ENCODE results near the gene MIPEP. TPM values are rescaled to one million over a fixed set of nuclear protein-coding genes. Genes with fewer than 3 reads are reported as not detected.
"Not testable (repeated sequence)": the region's sequence is repeated elsewhere in the genome, so short reads cannot be mapped to it uniquely, and the experiment has no call there.

The MIPEP gene
- total RNA-seq (2014; rRNA removed; shearing (Covaris generic)): 27.2 and 37.4 TPM in 2 replicates

DNA sequence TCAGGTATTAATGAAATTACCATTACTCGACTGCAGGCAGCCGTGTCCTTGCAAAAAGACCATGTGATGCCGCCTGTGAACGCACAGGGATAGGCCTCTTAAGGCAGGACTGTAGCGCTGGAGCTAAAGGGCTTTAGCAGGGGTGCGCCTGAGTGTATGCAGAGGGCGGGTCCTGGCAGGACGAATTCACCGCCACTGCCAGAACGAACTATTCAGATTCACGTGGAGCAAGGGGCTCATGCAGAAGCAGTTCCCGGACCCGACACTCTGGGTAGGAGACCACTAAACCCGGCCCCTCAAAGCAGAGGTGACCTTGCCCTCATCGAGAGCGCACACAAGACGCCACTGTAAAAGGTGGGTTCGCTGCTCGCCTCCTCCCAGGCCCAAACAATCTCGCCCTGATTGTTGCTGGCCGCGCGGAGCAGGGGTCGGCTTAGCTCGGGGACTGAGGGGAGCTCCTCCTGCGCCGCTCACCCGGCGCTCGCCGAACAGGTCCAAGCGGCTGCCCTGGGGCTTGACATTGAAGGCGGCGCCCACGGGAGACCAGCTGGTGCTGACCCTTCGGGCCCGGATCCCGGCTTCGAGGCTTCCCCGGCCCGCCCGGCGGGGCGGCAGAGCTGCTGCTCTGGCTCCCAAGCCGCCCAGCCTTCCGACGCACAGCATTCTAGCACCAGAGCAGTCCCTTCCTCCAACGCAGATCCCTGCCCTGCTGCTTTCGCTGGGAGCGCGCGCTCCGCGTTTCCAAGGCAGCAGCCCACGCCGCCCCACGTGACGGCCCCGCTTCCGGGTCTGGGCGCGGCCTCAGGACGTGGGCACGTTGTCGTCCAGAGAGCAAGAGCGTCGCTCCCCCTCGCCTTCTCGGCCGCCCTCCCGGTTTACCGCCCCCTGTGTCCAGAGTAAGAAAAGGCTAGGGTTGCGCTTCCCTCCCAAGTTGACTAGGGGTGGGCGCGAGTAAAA, at the start of gene MIPEP:
TSS of gene MIPEP (minus strand) at position 743 of the 957 bp plus-strand sequence. CDS start at position 663, 80 bp downstream.
- in situ Hi-C loops (cut with HindIII; ENCODE audit: low sequenced_read_pairs): no loop called here
- DNase-seq (ENCODE audit: low spot score): peak; percentile 94

DNA sequence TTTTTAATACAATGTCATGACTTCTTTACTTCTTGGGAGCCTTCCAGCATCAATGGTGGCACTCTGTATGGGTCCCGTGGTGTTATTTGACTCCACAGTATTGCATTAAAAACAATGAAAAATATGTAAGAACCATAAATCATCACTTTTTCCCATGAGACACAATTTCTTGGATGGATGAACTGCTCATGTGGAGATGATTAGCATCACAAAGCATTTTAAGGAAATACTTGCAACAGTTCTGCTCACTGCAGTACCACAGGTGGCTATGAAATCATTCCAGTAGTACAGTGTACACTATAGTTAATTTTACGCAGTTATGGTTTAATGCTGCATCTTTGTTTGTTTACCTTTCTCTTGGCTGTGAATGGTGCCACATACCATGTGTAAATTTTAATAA, 45.3 kb upstream of the MIPEP start:
- no peak for DNase-seq (ENCODE audit: low spot score)

DNA sequence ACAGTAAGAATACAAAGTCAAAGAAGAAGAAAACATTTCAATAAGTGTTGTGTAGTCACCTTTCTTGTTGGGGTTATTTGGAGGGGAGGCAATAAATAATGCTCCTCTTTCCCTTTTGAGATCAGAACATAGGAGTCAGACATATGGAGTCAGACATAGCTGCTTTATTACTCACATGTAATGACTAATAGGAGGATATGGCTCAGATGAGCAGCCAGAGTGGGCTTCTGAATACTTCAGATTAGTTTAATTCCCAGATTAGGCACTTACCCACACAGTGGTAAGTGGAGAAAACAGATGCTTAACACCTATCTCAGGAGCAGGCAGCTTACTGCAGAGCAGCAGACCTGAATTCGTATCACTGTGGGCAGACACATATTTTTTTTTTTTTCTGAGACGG, 39.8 kb upstream of the MIPEP start:
- DNase-seq (ENCODE audit: low spot score): no peak
- in situ Hi-C loops (cut with HindIII; ENCODE audit: low sequenced_read_pairs): no loop called here

More for the DNA sequence above, 45.3 kb upstream of the MIPEP start:
- in situ Hi-C loops (cut with HindIII; ENCODE audit: low sequenced_read_pairs): no loop called here

DNA sequence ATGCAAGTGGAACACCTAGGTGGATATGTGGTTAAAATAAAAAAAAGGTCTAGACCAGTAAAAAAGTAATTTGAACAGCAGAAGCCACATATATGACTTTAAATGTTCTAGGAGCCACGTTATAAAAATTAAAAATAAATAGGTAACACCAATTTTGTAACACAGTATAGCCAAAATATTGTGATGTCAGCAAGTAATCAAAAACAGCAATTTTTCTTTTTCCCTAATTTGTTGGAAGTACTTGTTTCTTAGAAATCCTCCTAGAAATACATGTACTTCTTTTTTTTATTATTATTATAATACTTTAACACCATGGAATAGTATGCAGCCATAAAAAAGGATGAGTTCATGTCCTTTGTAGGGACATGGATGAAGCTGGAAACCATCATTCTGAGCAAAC, 33.8 kb upstream of the MIPEP start:
- in situ Hi-C loops (cut with HindIII; ENCODE audit: low sequenced_read_pairs): no loop called here
- DNase-seq (ENCODE audit: low spot score): no peak

DNA sequence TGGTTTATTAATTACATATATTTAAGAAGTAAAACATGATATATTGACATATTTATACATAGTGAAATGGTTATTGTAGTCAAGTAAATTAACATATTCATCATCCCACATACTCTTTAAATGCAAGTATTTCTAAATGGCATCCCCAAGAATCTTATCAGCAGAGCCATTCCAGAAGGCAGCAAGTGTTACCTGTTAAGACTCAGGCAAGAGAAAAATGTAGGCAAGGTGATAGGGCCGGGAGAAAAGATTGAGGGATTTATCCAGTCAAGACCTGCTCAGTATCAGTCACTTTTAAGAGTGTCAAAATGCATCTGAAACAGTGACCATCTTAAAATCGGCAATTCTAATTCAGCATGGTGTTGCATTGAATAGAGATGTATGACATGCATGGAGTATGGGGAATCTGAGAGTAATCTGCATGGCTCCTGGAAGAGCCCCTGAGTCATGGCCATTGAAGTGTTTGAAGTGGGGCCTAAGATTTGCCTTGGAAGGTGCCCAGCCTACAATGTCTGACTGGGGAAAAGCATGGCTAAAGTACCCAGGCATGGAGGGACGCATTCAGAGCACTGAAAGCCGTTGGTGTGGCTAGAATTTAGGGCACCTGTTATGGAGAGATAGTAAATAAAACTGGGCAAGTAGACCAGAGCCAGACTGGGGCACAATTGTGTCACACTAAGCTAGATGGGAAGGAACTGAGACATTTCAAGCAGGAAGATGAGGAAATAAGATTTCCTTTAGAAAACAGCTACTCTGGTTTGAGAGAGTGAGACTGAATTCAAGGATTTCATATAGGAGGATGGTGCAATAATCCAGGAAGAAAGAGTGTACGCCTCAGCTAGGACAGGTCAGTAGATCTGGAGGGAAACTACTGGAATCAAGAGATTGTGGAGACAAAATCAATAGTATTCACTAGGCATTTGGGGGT, 33.1 kb upstream of the MIPEP start:
- in situ Hi-C loops (cut with HindIII; ENCODE audit: low sequenced_read_pairs): no loop called here
- no peak for DNase-seq (ENCODE audit: low spot score)

DNA sequence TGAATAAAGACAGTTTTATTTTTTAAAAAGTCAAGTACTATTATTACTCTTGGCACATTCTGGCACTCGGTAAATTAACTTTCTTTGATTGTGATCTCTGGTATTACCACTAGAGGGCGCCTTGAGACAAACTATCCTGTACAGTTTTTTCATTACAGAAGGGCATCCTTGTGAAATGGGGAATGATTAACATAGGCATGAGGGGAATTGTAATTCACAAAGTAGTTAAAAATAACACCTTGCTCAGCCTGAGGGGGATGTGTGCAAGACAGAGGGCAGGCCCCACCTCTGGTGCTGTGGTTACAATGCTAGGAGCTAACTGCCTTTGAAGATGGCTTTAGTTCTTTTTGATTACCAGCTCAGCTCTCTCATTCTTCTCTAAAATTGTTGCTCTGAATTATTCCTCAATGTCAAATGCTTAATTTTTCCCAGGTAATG, 32.3 kb upstream of the MIPEP start:
- in situ Hi-C loops (cut with HindIII; ENCODE audit: low sequenced_read_pairs): no loop called here
- DNase-seq (ENCODE audit: low spot score): peak; percentile 32

- no peak for DNase-seq (ENCODE audit: low spot score)
- in situ Hi-C loops (cut with HindIII; ENCODE audit: low sequenced_read_pairs): no loop called here
These were observed 29.8 kb upstream of the MIPEP start for GRCh38 chr13:23919006-23919405.

DNA sequence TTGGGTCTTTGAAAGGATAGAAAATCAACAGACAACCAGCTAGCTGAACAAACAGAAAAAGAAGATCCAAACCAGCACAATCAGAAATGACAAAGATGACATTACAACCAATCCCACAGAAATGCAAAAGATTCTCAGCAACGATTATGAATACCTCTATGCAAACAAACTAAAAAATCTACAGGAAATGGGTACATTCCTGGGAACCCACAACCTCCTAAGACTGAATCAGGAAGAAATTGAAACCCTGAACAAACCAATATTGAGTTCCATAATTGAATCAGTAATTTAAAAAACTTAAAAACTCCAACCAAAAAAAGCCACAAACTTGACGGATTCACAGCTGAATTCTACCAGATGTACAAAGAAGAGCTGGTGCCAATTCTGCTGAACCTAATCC, 29.0 kb upstream of the MIPEP start:
- in situ Hi-C loops (cut with HindIII; ENCODE audit: low sequenced_read_pairs): no loop called here
- no peak for DNase-seq (ENCODE audit: low spot score)

DNA sequence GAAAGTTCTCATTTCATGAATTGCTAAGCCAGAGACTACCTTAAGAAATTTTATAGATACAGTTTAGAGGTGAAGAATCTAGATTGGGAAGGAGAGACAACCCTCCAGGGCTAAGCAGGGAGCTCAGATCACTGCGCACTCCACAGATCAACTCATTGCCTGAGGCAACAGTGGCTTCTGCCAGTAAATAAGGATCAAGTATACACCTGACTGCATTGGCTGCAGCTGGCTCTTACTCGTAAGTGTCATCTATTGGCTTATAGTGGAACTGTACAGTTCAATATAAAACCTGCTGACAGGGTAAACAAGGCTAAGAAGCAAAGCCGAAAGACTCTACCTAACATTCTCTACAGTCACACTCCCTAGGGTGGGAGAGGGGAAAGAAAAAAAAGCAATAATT, 26.1 kb upstream of the MIPEP start:
- no peak for DNase-seq (ENCODE audit: low spot score)
- in situ Hi-C loops (cut with HindIII; ENCODE audit: low sequenced_read_pairs): no loop called here

GRCh38 chr13:23912469-23912868, 23.3 kb upstream of the MIPEP start:
- in situ Hi-C loops (cut with HindIII; ENCODE audit: low sequenced_read_pairs): no loop called here

DNA sequence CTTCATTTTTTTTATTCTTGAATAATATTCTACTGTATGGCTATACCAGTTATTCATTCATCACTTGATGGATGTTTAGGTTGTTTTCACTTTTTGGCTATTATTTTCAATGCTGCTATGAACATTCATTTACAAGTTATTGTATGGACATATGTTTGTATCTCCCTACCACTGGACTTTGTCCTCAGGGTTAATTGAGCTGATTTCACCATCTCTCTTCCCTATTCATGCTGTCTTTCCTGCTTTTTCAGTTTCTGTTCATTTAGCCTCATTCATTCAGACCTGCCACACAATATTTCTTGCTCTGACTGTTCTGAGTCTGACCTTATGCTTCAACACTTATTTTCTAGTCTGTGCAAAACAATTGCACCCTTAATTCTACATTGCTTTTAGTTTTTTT, 20.4 kb upstream of the MIPEP start:
- no peak for DNase-seq (ENCODE audit: low spot score)
- in situ Hi-C loops (cut with HindIII; ENCODE audit: low sequenced_read_pairs): no loop called here

More at GRCh38 chr13:23912469-23912868, 23.3 kb upstream of the MIPEP start:
- no peak for DNase-seq (ENCODE audit: low spot score)

GRCh38 chr13:23905766-23906165, 16.6 kb upstream of the MIPEP start:
- no peak for DNase-seq (ENCODE audit: low spot score)
- in situ Hi-C loops (cut with HindIII; ENCODE audit: low sequenced_read_pairs): no loop called here

GRCh38 chr13:23903906-23904280, 14.7 kb upstream of the MIPEP start:
- DNase-seq (ENCODE audit: low spot score): no peak
- in situ Hi-C loops (cut with HindIII; ENCODE audit: low sequenced_read_pairs): no loop called here

DNA sequence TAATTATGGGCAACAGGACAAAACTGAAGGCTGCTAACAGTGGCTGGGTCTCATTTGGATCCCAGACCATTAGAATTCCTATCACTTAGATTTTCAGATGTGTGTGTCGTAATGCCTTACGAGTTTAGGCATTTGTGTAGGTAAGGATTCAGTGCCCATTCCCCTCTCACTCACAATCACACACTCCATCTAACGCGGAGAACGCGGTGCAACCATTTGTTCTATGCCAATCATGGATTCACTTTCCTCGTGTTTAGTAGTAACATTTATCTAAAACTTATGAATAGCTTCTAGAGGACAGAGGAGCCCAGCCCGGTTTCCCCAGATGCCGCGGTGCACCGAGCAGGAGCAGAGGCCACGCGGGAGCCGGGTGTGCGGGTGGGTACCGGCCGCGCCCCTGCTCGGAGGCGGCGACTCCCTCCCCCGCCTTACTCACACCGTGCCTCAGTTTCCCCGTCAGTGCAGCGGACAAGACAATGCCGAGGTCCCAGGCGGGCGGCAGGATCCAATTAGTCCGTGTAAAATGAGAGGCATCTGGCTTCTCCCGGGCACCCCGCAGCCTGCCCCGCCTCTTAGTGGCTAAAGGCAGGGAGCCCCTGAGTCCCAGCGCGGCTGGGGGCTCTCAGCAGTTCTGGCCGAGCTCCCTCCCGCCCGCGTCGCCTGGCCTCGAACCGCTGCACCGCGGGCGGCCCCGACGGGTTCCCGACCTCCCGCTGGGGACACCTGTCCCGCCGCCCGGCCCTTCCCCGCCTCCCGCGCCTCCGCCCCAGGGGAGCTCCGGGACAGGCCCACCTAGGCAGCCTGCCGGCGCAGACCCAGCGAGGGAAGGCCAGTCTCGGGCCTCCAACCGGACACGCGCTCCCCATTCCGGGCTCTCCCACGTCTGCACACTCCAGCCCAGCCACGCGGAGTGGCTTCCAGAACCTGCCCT, 14.0 kb upstream of the MIPEP start:
- in situ Hi-C loops (cut with HindIII; ENCODE audit: low sequenced_read_pairs): no loop called here
- DNase-seq (ENCODE audit: low spot score): no peak

DNA sequence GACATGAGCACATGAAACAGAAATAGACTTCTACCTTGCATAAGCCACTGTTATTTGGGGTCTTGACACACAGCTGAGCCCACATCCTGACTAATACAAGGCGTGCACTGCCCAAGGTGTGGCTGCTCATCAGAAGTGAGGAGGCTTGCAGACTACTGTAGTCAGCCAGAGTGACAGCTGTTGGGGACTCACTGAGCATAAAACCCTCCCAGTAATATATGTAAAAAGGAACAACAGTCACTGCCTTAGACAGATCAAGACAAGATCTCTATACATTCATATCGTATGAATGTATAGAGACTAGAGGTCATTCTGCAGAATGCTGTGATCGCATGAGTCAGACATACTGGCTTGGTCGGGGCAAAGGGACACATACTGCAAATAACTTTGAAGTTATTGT, 12.2 kb upstream of the MIPEP start:
- in situ Hi-C loops (cut with HindIII; ENCODE audit: low sequenced_read_pairs): no loop called here
- DNase-seq (ENCODE audit: low spot score): no peak

DNA sequence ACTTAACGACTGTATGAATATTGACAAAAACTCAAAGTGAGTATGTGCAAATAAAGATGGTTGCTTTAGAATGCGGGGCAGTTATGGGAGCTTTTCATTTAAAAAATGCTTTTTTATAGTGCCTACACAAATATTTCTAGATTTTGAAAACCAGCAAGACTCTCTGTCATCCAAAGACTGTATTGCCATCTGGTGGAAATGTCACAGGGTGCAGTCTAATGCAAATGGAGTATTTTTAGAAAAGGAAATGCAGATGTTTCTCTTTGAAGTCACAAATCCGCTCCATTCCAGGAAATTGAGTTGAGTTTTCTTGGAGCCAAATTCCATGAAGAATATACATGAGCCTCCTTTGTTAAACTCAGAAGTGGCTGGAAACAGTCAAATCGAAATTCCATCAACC, 10.4 kb upstream of the MIPEP start:
- in situ Hi-C loops (cut with HindIII; ENCODE audit: low sequenced_read_pairs): no loop called here
- peak; percentile 26 for DNase-seq (ENCODE audit: low spot score)

DNA sequence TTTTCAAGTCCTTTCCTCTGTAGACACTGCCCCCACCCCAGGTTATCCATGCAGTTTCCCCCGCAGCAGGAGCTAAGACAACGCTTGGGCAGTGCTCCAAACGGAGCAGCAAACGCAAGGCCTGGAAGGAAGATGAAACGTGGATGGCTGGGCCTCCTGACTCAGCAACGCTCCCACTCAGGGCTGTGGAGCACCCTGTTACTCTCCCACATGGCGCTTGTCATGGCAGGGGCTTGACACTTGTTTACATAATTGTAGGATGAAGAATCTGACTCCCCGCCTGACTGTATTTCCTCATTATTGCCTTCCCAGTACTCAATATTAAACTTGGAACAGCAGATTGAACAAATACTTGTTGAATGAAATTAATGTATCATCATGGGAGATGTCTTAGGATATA, 8.9 kb upstream of the MIPEP start:
- in situ Hi-C loops (cut with HindIII; ENCODE audit: low sequenced_read_pairs): no loop called here
- no peak for DNase-seq (ENCODE audit: low spot score)

- DNase-seq (ENCODE audit: low spot score); in situ Hi-C loops (cut with HindIII; ENCODE audit: low sequenced_read_pairs): not testable (repeated sequence)
These were observed 8.3 kb upstream of the MIPEP start, which contains the start of gene C1QTNF9B for GRCh38 chr13:23897452-23897919. C1QTNF9B (minus strand) TSS chr13:23897502.

GRCh38 chr13:23894746-23895145, 5.5 kb upstream of the MIPEP start:
- DNase-seq (ENCODE audit: low spot score); in situ Hi-C loops (cut with HindIII; ENCODE audit: low sequenced_read_pairs): not testable (repeated sequence)
